ENCODE results near the gene NOL4L. TPM values are rescaled to one million over a fixed set of nuclear protein-coding genes. Genes with fewer than 3 reads are reported as not detected.

NOL4L gene
- polyA plus RNA-seq, 1 experiment = 10.9 TPM

- Histone ChIP-seq H3K36me3 (ENCODE audit: control insufficient read depth, insufficient read depth, low read length) (no peaks in the 10 kb centered on the region), H3K27me3 (ENCODE audit: control insufficient read depth, insufficient read depth, low read length) (no peaks in the 10 kb centered on the region; the same call in 1 of the 2 replicates), H3K4me3 (ENCODE audit: low read depth, low read length) (no peak overlapping the region)
- ChIA-PET CTCF (interaction anchor here (0.5 to 1.9 kb wide), 3 partner anchors 12 to 406 kb away, joined by 3 to 8 read pairs (median 6); no protein-coding TSS in a partner anchor), POLR2A (no interaction called here)
- TF ChIP-seq CTCF (IDR thresholded peaks at IDR 0.05; ENCODE audit: insufficient read depth, low read depth, low read length) = no peak
- no peak for DNase-seq (ENCODE audit: low read depth)
Measured at GRCh38 chr20:32497589-32498224, 87.4 kb downstream of the NOL4L start.

- ChIA-PET CTCF (interaction anchor here (1.1 to 1.9 kb wide), 2 partner anchors 11 to 156 kb away, joined by 6 to 7 read pairs; no protein-coding TSS in a partner anchor), POLR2A (no interaction called here)
- Histone ChIP-seq H3K27me3 (ENCODE audit: control insufficient read depth, insufficient read depth, low read length) (no peaks in the 10 kb centered on the region; the same call in 1 of the 2 replicates), H3K36me3 (ENCODE audit: control insufficient read depth, insufficient read depth, low read length) (no peaks in the 10 kb centered on the region), H3K4me3 (ENCODE audit: low read depth, low read length) (no peak overlapping the region)
- DNase-seq (ENCODE audit: low read depth) = no peak
- TF ChIP-seq CTCF (IDR thresholded peaks at IDR 0.05; ENCODE audit: insufficient read depth, low read depth, low read length) = no peak
Measured at GRCh38 chr20:32496811-32497533, 88.2 kb downstream of the NOL4L start.

- CTCF ChIA-PET = interaction anchor here (1.1 to 1.9 kb wide), 2 partner anchors 13 to 157 kb away, joined by 6 to 7 read pairs; no protein-coding TSS in a partner anchor
- no peak for TF ChIP-seq CTCF (IDR thresholded peaks at IDR 0.05; ENCODE audit: insufficient read depth, low read depth, low read length)
- Histone ChIP-seq H3K27me3 (ENCODE audit: control insufficient read depth, insufficient read depth, low read length) (no peaks in the 10 kb centered on the region; the same call in 1 of the 2 replicates), H3K4me3 (ENCODE audit: low read depth, low read length) (no peak overlapping the region), H3K36me3 (ENCODE audit: control insufficient read depth, insufficient read depth, low read length) (no peaks in the 10 kb centered on the region)
- POLR2A ChIA-PET = no interaction called here
- no peak for DNase-seq (ENCODE audit: low read depth)
Measured at GRCh38 chr20:32495949-32496348, 89.2 kb downstream of the NOL4L start.

- H3K4me3 ChIP-seq (ENCODE audit: low read depth, low read length) = no peak overlapping the region
- POLR2A ChIA-PET = no interaction called here
- no peak for DNase-seq (ENCODE audit: low read depth)
- H3K27me3 ChIP-seq (ENCODE audit: control insufficient read depth, insufficient read depth, low read length) = no peaks in the 10 kb centered on the region; the same call in 1 of the 2 replicates
- no peaks in the 10 kb centered on the region for H3K36me3 ChIP-seq (ENCODE audit: control insufficient read depth, insufficient read depth, low read length)
- TF ChIP-seq CTCF (IDR thresholded peaks at IDR 0.05; ENCODE audit: insufficient read depth, low read depth, low read length) = no peak
- CTCF ChIA-PET = interaction anchor here (1.9 kb wide), 1 partner anchor 13 kb away, joined by 6 read pairs; no protein-coding TSS in a partner anchor
Measured at GRCh38 chr20:32495217-32495565, 89.9 kb downstream of the NOL4L start.

GRCh38 chr20:32494483-32495216, 90.5 kb downstream of the NOL4L start:
- DNase-seq (ENCODE audit: low read depth) = no peak
- CTCF ChIA-PET = no interaction called here
- POLR2A ChIA-PET = no interaction called here
- no peaks in the 10 kb centered on the region for H3K36me3 ChIP-seq (ENCODE audit: control insufficient read depth, insufficient read depth, low read length)
- no peak for TF ChIP-seq CTCF (IDR thresholded peaks at IDR 0.05; ENCODE audit: insufficient read depth, low read depth, low read length)
- H3K4me3 ChIP-seq (ENCODE audit: low read depth, low read length) = no peak overlapping the region
- no peaks in the 10 kb centered on the region; the same call in 1 of the 2 replicates for H3K27me3 ChIP-seq (ENCODE audit: control insufficient read depth, insufficient read depth, low read length)

Data from BJ (cell line).